SK-N-SH (cell line): ENCODE results near the gene HMGCL. TPM values are rescaled to one million over a fixed set of nuclear protein-coding genes. Genes with fewer than 3 reads are reported as not detected.

Experiments used
- CTCF ChIA-PET: fragments of 300-600, 350-600 bp; formaldehyde crosslinking; extraction: SDS; loops from one replicate; lab custom pipeline; 2021; lab: Yijun Ruan, JAX
- POLR2A ChIA-PET: fragments of 350-600 bp; sonication (Branson Sonifier 250); formaldehyde crosslinking; extraction: SDS; loops from one replicate; lab custom pipeline; 2020; ENCODE audit warnings: antibody characterized with exemption, inconsistent platforms; lab: Yijun Ruan, JAX
- DNase-seq: peaks from one replicate; pipeline ENCODE4 v3.0.0; 2012
- H2AFZ ChIP-seq: fragments of 200-600 bp; sonication (generic); 2 replicates; pipeline ENCODE4 v1.8.1; 2016; ENCODE audit warnings: antibody characterized with exemption, mild to moderate bottlenecking, low read depth
- H3F3A ChIP-seq: fragments of 200-600 bp; sonication (generic); replicated peaks from 2 replicates; pipeline ENCODE3; 2016; ENCODE audit warnings: antibody characterized with exemption, mild to moderate bottlenecking; ENCODE audit not compliant: insufficient read depth
- H3K27ac ChIP-seq, 2 experiments: fragments of 200-500 bp in 1 of 2; fragments of 200-600 bp in 1 of 2; sonication (Bioruptor generic) in 1 of 2; sonication (generic), shearing (Covaris generic) in 1 of 2; 2 replicates each; pipeline versions ENCODE4 v1.5.1 to v1.6.1; 2014 to 2016; ENCODE audit warnings: low read depth in 2 of 2, inconsistent platforms in 1 of 2, low read length in 1 of 2, mild to moderate bottlenecking in 1 of 2, mixed read lengths in 1 of 2
- H3K27me3 ChIP-seq: fragments of 200-600 bp; sonication (generic), shearing (Covaris generic); 2 replicates; pipeline ENCODE4 v1.6.1; 2016; ENCODE audit warnings: mixed run types; ENCODE audit not compliant: insufficient read depth
- H3K36me3 ChIP-seq, 2 experiments: fragments of 200-500 bp in 1 of 2; fragments of 200-600 bp in 1 of 2; sonication (Bioruptor generic) in 1 of 2; sonication (generic) in 1 of 2; replicated peaks in 1 of 2; 2 replicates each; pipeline versions ENCODE3 to v1.5.1; 2014 to 2016; ENCODE audit warnings: low read length in 1 of 2, mild to moderate bottlenecking in 1 of 2; ENCODE audit not compliant: insufficient read depth in 2 of 2, control insufficient read depth in 1 of 2
- H3K4me1 ChIP-seq, 2 experiments: fragments of 200-500 bp in 1 of 2; fragments of 200-600 bp in 1 of 2; sonication (Bioruptor generic) in 1 of 2; sonication (generic), shearing (Covaris generic) in 1 of 2; 2 replicates each; pipeline versions ENCODE4 v1.5.1 to v1.6.1; 2014 to 2016; ENCODE audit warnings: low read depth in 1 of 2, low read length in 1 of 2, mixed run types in 1 of 2; ENCODE audit not compliant: insufficient read depth in 2 of 2, control insufficient read depth in 1 of 2
- H3K4me2 ChIP-seq: fragments of 200-600 bp; sonication (generic), shearing (Covaris generic); 2 replicates; pipeline ENCODE4 v1.6.1; 2017; ENCODE audit warnings: mixed run types
- H3K4me3 ChIP-seq, 2 experiments: fragments of 200-500 bp in 1 of 2; fragments of 200-600 bp in 1 of 2; sonication (Bioruptor generic) in 1 of 2; sonication (generic), shearing (Covaris generic) in 1 of 2; 2 replicates each; pipeline versions ENCODE4 v1.5.1 to v1.8.1; 2014 to 2016; ENCODE audit warnings: low read depth in 2 of 2, inconsistent platforms in 1 of 2, low read length in 1 of 2, mild to moderate bottlenecking in 1 of 2, mixed read lengths in 1 of 2, moderate library complexity in 1 of 2
- H3K79me2 ChIP-seq: fragments of 200-600 bp; sonication (generic); 2 replicates; pipeline ENCODE4 v1.8.1; 2017; ENCODE audit warnings: mild to moderate bottlenecking; ENCODE audit not compliant: insufficient read depth
- H3K9ac ChIP-seq: fragments of 200-600 bp; sonication (generic); 2 replicates; pipeline ENCODE4 v1.6.1; 2017; ENCODE audit warnings: mixed run types
- H3K9me2 ChIP-seq: fragments of 200-600 bp; sonication (generic); 2 replicates; pipeline ENCODE4 v1.6.1; 2017; ENCODE audit warnings: mixed run types
- H3K9me3 ChIP-seq: fragments of 200-600 bp; sonication (generic); 2 replicates; pipeline ENCODE4 v1.6.1; 2017; ENCODE audit warnings: mixed run types, mild to moderate bottlenecking, moderate library complexity
- H4K20me1 ChIP-seq: fragments of 200-600 bp; sonication (generic); 2 replicates; pipeline ENCODE4 v1.6.1; 2017; ENCODE audit warnings: mild to moderate bottlenecking, mixed run types; ENCODE audit not compliant: insufficient read depth
- CHD2 ChIP-seq: fragments of 150-350 bp; IDR thresholded peaks from 2 replicates; pipeline ENCODE4 v1.6.1; 2018; ENCODE audit warnings: low read length; ENCODE audit not compliant: partially characterized antibody
- FOSL2 ChIP-seq: IDR thresholded peaks from 2 replicates; pipeline ENCODE4 v1.4.0; 2012; ENCODE audit warnings: low read depth, mild to moderate bottlenecking, moderate library complexity, borderline replicate concordance
- FOXJ3 ChIP-seq: sonication (generic); formaldehyde crosslinking; IDR thresholded peaks from 2 replicates; pipeline ENCODE4 v1.5.1; 2020; ENCODE audit warnings: mild to moderate bottlenecking, missing genetic modification reagents
- FOXM1 ChIP-seq: IDR thresholded peaks from 2 replicates; pipeline ENCODE4 v1.4.0; 2012; ENCODE audit warnings: low read depth, mild to moderate bottlenecking
- GABPA ChIP-seq: IDR thresholded peaks from 2 replicates; pipeline ENCODE4 v1.4.0; 2012; ENCODE audit warnings: low read depth, mild to moderate bottlenecking
- GATA2 ChIP-seq: sonication (generic); formaldehyde crosslinking; IDR thresholded peaks from 2 replicates; pipeline ENCODE4 v1.5.0; 2020; ENCODE audit warnings: mild to moderate bottlenecking, missing genetic modification reagents
- MEF2A ChIP-seq: IDR thresholded peaks from 2 replicates; pipeline ENCODE4 v1.4.0; 2012; ENCODE audit warnings: low read depth, borderline replicate concordance
- NFIC ChIP-seq: IDR thresholded peaks from 2 replicates; pipeline ENCODE4 v1.4.0; 2012; ENCODE audit warnings: borderline replicate concordance
- NRF1 ChIP-seq: IDR thresholded peaks from 2 replicates; pipeline ENCODE4 v1.6.1; 2012; ENCODE audit warnings: low read depth, mild to moderate bottlenecking, low read length
- RAD21 ChIP-seq: IDR thresholded peaks from 2 replicates; pipeline ENCODE4 v1.6.1; 2012; ENCODE audit warnings: mild to moderate bottlenecking, low read length
- RXRA ChIP-seq: IDR thresholded peaks from 2 replicates; pipeline ENCODE4 v1.4.0; 2012; ENCODE audit warnings: low read depth, mild to moderate bottlenecking, borderline replicate concordance
- SIN3A ChIP-seq: IDR thresholded peaks from 2 replicates; pipeline ENCODE4 v1.6.1; 2012; ENCODE audit warnings: low read depth, mild to moderate bottlenecking, low read length, moderate library complexity, borderline replicate concordance
- SMC3 ChIP-seq: IDR thresholded peaks from 2 replicates; pipeline ENCODE4 v1.6.1; 2012; ENCODE audit warnings: low read depth, low read length, improper control_type of control experiment
- TAF1 ChIP-seq: IDR thresholded peaks from 2 replicates; pipeline ENCODE4 v1.6.1; 2012; ENCODE audit warnings: low read depth, mild to moderate bottlenecking, low read length, moderate library complexity, borderline replicate concordance
- TCF12 ChIP-seq: IDR thresholded peaks from 2 replicates; pipeline ENCODE4 v1.4.0; 2012
- WGBS: methylation state at CpG from one replicate; pipeline ENCODE4 v1.1.6; 2017; ENCODE audit warnings: low lambda C conversion rate; 5-methylcytosine and 5-hydroxymethylcytosine counted together
- polyA plus RNA-seq, 3 experiments: library from polyadenylated mRNA; depleted of rRNA; stranded (reverse); fragments of >200 nt; gene quantifications; 2 replicates each; pipeline ENCODE4 v1.2.3, GENCODE V29; 2012
- TF ChIP-seq, protein P1 (sequence below): IDR thresholded peaks from 2 replicates; pipeline ENCODE4 v1.4.0; 2012; ENCODE audit warnings: low read depth, borderline replicate concordance
- TF ChIP-seq, protein P2 (sequence below): IDR thresholded peaks from 2 replicates; pipeline ENCODE4 v1.4.0; 2012; ENCODE audit warnings: low read depth, borderline replicate concordance
- TF ChIP-seq, protein P3 (sequence below): fragments of 200-600 bp; sonication (generic); IDR thresholded peaks from 2 replicates; pipeline ENCODE4 v1.6.1; 2017; ENCODE audit warnings: antibody characterized with exemption, mild to moderate bottlenecking, moderate library complexity

Gene HMGCL
- polyA plus RNA-seq, 1 of the 3 experiments (the other 2 are of a cell fraction), result 28.2 TPM

DNA sequence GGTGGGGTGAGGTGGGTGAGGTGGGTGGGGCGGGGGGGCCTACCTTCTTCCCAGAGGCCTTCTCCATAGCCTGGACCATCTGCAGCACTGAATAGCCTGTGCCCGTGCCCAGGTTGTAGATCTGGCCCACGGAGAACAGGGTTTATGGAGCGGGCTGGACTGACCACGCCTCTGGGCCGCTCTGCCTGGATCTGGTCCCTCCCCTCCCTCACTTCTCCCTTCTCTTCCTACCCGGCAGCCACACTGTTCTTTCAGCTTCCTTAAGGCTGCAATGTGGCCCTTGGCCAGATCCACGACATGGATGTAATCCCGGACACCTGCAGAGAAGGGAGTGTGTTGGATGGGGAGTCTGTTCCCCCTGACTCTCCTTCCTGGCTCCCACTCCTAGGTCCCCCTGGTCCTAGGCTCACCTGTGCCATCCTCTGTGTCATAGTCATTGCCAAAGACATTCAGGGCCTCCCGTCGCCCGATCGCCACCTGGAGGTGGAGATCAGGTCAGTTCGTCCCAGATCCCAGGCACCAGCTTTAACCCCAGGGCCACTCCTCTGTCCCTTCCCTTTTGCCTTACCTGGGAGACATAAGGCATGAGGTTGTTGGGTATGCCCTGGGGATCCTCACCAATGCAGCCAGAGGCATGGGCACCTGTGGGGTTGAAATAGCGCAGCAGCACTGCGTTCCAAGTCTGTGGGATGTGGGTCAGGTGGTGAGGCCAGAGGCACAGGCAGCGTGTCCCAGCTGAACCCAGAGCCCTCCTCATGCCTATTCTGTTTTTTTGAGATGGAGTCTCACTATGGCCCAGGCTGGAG, 28.6 kb downstream of the HMGCL start:
- CTCF ChIA-PET, result interaction anchor here (1.0 to 1.5 kb wide), 3 partner anchors 13 to 120 kb away, joined by 3 to 7 read pairs (median 3); partner anchors contain the start of gene FUCA1
- Histone ChIP-seq H3K27me3 (no peaks in the 10 kb centered on the region), H3K36me3 (peaks cover 11 to 44% of the 10 kb centered on the region in 2 experiments), H3K27ac (no peak overlapping the region), H2AFZ (no peak overlapping the region), H3K9me3 (no peaks in the 10 kb centered on the region), H4K20me1 (no peaks in the 10 kb centered on the region), H3K9me2 (no peaks in the 10 kb centered on the region), H3K79me2 (peaks cover 19% of the 10 kb centered on the region), H3K9ac (no peak overlapping the region), H3K4me3 (no peak overlapping the region), H3F3A (peaks cover 8% of the 10 kb centered on the region), H3K4me1 (peaks cover 5 to 34% of the 10 kb centered on the region in 2 experiments; a peak in 1 of 4 replicates), H3K4me2 (no peak overlapping the region)
- POLR2A ChIA-PET, result no interaction called here
- TF ChIP-seq RXRA (no peak), SMC3 (no peak), FOXM1 (no peak), GABPA (no peak), SIN3A (no peak), GATA2 (CRISPR knock-in tag) (no peak)
- no peak for DNase-seq
- WGBS, result 95% methylated on average over 15 of the region's 17 CpGs

DNA sequence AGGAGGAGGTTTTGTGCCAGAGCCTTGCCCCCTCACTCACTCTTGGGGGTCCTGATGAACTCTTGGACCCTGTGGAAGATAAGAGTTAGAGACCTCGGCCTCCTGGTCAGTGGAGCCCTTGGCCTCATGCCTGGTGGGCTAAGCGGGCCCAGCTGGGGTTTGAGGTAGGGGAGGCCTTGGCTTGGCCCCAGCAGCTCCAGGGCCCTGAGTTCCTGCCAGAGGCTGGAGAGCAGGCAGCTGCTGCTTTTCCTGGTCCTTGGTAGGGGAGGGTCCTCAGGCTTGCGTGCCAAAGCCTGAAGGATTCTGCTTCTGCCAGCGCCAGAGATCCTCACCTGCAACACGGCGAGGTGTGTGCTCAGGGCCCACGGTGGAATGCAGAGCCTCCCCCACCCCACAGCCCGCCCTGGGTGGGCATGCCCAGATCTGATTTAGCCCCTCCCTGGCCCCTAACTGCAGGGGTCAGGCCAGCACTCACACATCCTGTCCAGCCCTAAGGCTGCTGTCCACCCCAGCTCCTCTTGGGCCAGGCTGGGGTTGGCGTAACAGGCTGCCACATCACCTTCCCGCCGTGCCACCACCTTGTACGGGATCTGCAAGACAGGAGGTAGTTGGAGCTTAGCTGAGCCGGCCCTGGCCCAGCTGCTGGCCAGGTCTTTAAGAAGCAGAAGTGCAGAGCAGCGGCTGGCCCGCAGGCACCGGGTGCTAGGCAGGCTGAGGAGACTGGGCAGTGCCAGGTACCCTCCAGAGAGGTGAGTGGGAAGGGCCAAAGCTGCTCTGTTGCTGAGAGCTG, 29.4 kb downstream of the HMGCL start:
- POLR2A ChIA-PET, result no interaction called here
- CTCF ChIA-PET, result interaction anchor here (0.7 to 1.5 kb wide), 3 partner anchors 14 to 121 kb away, joined by 3 to 7 read pairs (median 3); no protein-coding TSS in a partner anchor

More for the DNA sequence above, 29.4 kb downstream of the HMGCL start:
- TF ChIP-seq NFIC (no peak), RXRA (no peak), FOXJ3 (CRISPR knock-in tag) (no peak), TAF1 (no peak), TCF12 (no peak), RAD21 (no peak), NRF1 (no peak), MEF2A (no peak), GABPA (no peak), CHD2 (no peak), FOSL2 (no peak)
- TF ChIP-seq, protein P1, sequence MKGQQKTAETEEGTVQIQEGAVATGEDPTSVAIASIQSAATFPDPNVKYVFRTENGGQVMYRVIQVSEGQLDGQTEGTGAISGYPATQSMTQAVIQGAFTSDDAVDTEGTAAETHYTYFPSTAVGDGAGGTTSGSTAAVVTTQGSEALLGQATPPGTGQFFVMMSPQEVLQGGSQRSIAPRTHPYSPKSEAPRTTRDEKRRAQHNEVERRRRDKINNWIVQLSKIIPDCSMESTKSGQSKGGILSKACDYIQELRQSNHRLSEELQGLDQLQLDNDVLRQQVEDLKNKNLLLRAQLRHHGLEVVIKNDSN, result no peak
- TF ChIP-seq, protein P2, sequence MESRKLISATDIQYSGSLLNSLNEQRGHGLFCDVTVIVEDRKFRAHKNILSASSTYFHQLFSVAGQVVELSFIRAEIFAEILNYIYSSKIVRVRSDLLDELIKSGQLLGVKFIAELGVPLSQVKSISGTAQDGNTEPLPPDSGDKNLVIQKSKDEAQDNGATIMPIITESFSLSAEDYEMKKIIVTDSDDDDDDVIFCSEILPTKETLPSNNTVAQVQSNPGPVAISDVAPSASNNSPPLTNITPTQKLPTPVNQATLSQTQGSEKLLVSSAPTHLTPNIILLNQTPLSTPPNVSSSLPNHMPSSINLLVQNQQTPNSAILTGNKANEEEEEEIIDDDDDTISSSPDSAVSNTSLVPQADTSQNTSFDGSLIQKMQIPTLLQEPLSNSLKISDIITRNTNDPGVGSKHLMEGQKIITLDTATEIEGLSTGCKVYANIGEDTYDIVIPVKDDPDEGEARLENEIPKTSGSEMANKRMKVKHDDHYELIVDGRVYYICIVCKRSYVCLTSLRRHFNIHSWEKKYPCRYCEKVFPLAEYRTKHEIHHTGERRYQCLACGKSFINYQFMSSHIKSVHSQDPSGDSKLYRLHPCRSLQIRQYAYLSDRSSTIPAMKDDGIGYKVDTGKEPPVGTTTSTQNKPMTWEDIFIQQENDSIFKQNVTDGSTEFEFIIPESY, result no peak
- TF ChIP-seq, protein P3, sequence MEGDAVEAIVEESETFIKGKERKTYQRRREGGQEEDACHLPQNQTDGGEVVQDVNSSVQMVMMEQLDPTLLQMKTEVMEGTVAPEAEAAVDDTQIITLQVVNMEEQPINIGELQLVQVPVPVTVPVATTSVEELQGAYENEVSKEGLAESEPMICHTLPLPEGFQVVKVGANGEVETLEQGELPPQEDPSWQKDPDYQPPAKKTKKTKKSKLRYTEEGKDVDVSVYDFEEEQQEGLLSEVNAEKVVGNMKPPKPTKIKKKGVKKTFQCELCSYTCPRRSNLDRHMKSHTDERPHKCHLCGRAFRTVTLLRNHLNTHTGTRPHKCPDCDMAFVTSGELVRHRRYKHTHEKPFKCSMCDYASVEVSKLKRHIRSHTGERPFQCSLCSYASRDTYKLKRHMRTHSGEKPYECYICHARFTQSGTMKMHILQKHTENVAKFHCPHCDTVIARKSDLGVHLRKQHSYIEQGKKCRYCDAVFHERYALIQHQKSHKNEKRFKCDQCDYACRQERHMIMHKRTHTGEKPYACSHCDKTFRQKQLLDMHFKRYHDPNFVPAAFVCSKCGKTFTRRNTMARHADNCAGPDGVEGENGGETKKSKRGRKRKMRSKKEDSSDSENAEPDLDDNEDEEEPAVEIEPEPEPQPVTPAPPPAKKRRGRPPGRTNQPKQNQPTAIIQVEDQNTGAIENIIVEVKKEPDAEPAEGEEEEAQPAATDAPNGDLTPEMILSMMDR, result no peak
- Histone ChIP-seq H3F3A (peaks cover 7% of the 10 kb centered on the region), H3K27me3 (no peaks in the 10 kb centered on the region), H3K4me1 (peaks cover 5 to 28% of the 10 kb centered on the region in 2 experiments; a peak in 1 of 4 replicates), H4K20me1 (no peaks in the 10 kb centered on the region), H3K79me2 (peaks cover 25% of the 10 kb centered on the region), H3K4me3 (no peak overlapping the region), H2AFZ (no peak overlapping the region), H3K4me2 (no peak overlapping the region), H3K27ac (no peak overlapping the region), H3K9me2 (no peaks in the 10 kb centered on the region), H3K36me3 (peaks cover 11 to 44% of the 10 kb centered on the region in 2 experiments), H3K9me3 (no peaks in the 10 kb centered on the region), H3K9ac (no peak overlapping the region)
- WGBS, result 80% methylated on average over 5 of the region's 16 CpGs
- DNase-seq, result no peak
